GM12892 (cell line): Measurements from ENCODE around the gene ATP13A3.
A peak's percentile ranks its signal among the peaks of the same experiment; 100 is the strongest.

ENCODE experiments used
- DNase-seq: peaks from one replicate; pipeline ENCODE4 v3.0.0; 2011; ENCODE audit not compliant: insufficient read length
- FAIRE-seq: peaks from 2 replicates; lab custom pipeline; 2011; peaks lifted over from hg19 to GRCh38; lab: Jason Lieb, UNC
- POLR2A ChIP-seq: IDR thresholded peaks from 2 replicates; pipeline ENCODE4 v1.6.1; 2011; ENCODE audit warnings: low read depth, low read length, control low read depth
- POLR2AphosphoS5 ChIP-seq: IDR thresholded peaks from 2 replicates; pipeline ENCODE4 v1.6.1; 2011; ENCODE audit warnings: low read depth, low read length, control low read depth
- TAF1 ChIP-seq: IDR thresholded peaks from 2 replicates; pipeline ENCODE4 v1.6.1; 2011; ENCODE audit warnings: low read depth, mild to moderate bottlenecking, control low read depth, low read length, borderline replicate concordance

The ATP13A3 gene

DNA sequence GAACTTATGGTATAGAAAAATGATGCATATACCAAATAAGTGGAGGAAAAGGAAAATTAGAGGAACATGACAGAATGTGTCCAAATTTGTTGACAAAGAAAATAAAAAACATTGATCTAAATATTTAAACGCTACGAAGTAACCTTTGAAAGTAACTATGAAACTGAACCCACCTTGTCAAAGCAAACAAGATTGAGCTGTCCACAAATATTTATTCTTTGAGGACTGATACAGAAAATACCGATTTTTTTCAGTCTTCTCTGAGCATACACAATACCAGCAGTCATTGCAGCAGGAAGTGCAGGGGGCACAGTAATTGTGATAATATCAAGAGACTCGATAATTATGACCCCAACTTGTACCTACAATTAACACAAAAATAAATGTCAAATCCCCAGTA lies 40.0 kb downstream of the ATP13A3 start:
- FAIRE-seq: peak; percentile 67
- DNase-seq: no peak
- TF ChIP-seq POLR2A (no peak), TAF1 (no peak), POLR2AphosphoS5 (no peak)

DNA sequence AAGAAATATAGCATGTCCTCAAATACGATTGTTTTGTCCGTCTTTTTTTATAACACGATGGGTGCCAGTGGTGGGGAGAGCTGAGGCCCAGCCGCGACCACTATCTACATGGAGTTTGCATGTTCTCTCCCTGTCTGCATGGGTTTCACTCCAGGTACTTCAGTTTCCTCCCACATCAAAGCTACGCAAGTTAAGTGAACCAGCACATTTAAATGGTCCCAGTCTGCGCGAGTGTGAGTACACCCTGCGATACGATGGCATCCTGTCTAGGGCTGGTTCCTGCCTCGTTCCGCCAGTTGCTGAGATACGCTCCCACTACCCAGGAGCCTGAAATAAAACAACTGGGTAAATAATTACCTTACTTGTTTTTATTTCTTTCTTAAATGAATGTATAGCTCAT lies 40.6 kb downstream of the ATP13A3 start:
- DNase-seq: no peak
- FAIRE-seq: no peak
- TF ChIP-seq POLR2A (no peak), POLR2AphosphoS5 (no peak), TAF1 (no peak)

DNA sequence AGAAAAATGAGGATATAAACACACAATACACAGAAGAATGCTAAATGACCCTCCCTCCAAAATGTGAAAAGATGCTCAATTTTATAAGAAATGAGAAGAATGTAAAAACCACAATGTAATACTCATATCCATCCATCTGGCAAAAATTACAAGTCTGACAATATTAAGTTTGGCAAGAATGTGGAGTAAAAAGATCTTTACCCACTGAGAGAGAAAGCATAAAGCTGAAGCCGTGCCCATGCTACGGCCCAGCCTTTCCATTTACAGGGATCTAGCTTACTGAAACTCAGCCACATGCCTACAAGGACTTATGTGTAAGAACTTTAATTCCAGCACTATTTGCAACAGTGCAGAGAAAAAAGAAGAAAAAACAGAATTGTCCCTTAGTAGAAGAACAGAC lies 42.9 kb downstream of the ATP13A3 start:
- FAIRE-seq: no peak
- TF ChIP-seq POLR2AphosphoS5: no peak
- TF ChIP-seq TAF1: no peak
- TF ChIP-seq POLR2A: no peak
- DNase-seq: no peak

DNA sequence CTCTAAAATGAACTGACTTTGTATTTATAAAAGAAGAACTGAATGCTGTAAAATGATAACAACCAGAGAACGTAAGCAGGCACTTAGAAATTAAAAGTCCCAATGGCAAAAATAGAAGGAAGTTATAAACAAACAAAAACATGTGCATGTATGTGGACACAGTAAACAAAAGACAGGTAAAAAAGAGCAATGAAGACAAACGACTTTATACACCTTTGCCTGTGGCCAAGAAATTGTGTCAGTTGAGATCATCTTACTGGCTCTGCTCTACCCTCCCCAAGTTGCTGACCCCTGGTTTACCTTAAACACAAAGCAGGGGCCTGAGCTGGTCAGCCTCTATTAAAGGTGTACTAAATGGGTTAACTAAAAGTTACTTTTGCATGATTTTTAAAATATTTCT lies 46.0 kb downstream of the ATP13A3 start:
- no peak for DNase-seq
- FAIRE-seq: no peak
- no peak for TF ChIP-seq POLR2A
- no peak for TF ChIP-seq TAF1
- no peak for TF ChIP-seq POLR2AphosphoS5

DNA sequence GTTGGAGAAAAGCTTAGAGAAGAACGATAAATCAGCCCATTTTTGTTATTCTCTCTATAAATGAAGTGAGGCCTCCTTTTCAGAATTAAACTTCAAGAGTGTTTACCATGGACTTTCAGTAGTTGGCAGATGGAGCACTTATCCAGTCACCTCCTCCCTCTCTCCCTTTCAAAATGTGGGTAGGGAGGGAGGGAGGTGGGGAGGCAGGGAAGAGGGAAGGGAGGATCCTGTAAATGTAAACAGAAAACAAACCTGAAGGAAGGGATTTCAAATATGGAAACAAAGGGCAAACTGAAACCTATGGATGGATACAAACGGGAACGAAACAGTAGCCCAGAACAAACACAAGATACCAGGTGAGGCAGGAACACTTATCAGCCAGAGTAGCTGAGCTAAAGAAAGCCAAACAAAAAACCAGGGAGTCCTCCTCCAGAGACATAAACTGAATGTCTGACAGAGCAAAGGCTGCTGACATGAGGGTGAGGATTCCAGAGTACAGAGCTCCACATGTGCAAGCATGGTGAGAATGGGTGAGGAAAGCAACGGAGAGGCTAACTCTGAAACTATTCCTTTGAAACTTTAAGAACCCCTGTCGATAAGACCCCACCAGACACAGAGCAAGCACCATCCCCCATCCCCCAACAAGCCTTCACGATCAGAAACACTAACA lies 46.8 kb downstream of the ATP13A3 start:
- TF ChIP-seq TAF1 (no peak), POLR2AphosphoS5 (no peak), POLR2A (no peak)
- FAIRE-seq: no peak
- no peak for DNase-seq

DNA sequence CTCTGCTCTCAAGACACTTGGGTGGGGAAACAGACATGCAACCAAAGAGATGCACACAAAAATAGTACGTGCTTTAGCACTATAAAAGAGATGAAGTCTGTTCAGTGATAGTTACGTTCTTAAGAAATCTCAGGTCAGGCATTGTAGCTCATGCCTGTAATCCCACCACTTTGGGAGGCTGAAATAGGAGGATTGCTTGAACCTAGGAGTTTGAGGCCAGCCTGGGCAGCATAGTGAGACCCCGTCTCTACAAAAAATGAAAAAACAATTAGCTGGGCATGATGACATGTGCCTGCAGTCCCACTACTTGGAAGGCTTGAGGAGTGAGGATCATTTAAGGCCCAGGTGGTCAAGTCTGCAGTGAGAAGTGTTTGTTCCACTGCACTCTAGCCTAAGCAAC lies 52.3 kb downstream of the ATP13A3 start:
- no peak for FAIRE-seq
- no peak for TF ChIP-seq POLR2A
- no peak for TF ChIP-seq TAF1
- no peak for TF ChIP-seq POLR2AphosphoS5
- DNase-seq: no peak

DNA sequence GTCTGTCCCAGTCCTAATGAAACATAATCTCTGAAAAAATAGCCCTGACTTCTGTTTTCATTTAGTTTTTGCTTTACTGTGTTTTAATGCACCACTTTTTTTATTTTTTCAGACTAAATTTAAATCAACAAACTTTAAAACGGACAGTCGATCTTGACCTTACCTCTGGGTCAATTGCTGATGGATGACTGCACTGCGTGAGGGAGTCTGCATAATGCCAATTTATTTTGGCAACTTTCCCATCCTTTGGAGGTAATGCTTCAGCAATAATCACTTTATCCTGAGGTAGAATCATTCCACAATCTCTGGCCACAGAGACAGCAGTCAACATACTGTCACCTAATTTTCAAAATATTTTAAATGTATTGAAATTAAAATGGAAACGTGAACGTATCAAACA lies 55.2 kb downstream of the ATP13A3 start:
- DNase-seq (no peak), FAIRE-seq (no peak)
- TF ChIP-seq POLR2A: no peak

DNA sequence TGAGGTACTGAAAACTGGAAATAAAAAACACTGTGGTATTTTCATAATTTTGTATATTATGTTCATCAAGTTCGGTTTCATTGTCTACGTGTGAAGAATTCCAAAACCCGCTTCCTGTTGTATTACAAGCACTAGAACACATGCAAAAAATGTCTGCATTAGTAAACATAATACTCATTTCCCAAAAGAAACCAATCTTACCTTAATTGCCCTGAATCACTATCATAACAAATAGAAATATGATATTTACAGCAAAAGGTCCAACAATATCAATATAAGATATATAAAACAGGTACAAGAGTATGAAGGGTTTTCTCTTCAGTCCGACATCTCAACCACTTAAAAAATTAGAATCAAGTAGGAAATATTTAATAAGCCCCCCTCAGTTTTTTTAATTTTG lies 61.4 kb downstream of the ATP13A3 start:
- FAIRE-seq: no peak
- DNase-seq: no peak
- no peak for TF ChIP-seq TAF1
- no peak for TF ChIP-seq POLR2AphosphoS5
- TF ChIP-seq POLR2A: no peak

DNA sequence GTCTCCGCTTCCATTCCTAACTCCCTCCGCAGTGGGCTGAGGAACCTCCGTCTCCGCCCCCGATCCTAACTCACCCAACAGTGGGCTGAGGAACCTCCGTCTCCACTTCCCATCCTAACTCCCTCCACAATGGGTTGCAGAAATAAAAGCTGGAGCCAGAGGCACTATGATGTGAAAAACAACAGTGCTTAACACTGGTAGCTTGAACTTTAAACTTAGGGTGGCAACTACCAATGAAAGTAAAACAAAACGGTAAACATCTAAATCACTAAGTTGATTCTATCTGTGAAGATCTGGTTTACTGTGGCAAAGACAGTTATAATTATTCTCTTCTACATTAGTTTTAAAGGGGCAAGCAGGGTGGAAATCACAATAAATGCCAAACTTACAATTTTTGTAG lies 61.8 kb downstream of the ATP13A3 start:
- DNase-seq: no peak
- TF ChIP-seq TAF1: no peak
- no peak for TF ChIP-seq POLR2AphosphoS5
- TF ChIP-seq POLR2A: no peak
- FAIRE-seq: no peak

DNA sequence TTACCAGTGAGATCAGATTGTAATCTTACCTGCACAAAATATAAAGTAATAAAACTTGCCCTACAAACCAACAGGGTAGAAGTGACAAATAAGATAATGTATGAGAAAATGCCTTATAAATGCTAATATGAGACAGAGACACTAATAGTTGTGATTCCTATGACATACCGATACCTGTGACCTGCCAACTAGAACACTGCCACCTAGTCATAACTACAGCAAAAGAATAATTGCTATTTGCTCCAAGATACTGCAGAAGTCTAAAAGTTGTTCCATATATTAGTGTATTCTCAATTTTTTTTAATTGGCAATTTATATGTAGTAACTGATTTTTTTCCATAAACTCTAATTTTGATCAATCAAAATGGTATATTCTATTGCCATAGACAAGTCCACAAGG lies 62.4 kb downstream of the ATP13A3 start:
- TF ChIP-seq POLR2AphosphoS5 (no peak), TAF1 (no peak), POLR2A (no peak)
- DNase-seq (no peak), FAIRE-seq (no peak)

DNA sequence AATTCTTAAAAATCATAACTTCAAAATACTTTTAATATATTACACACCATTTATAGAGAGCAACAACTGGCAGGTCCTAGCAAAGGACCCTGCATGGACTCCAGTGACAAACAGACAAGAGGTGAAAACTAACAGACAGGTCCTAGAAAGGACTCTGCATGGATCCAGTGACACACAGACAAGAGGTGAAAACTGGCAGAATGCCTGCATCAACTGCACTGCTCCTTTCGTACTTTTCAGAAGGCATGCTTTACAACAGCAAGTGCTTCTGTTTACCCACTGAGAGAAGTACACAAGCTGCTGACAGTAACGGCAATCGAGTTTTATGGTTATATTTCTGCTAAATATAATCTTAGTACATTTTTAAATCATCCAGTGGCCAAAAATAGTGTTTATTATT lies 63.5 kb downstream of the ATP13A3 start:
- TF ChIP-seq POLR2AphosphoS5: no peak
- no peak for TF ChIP-seq POLR2A
- no peak for TF ChIP-seq TAF1
- DNase-seq (no peak), FAIRE-seq (no peak)

DNA sequence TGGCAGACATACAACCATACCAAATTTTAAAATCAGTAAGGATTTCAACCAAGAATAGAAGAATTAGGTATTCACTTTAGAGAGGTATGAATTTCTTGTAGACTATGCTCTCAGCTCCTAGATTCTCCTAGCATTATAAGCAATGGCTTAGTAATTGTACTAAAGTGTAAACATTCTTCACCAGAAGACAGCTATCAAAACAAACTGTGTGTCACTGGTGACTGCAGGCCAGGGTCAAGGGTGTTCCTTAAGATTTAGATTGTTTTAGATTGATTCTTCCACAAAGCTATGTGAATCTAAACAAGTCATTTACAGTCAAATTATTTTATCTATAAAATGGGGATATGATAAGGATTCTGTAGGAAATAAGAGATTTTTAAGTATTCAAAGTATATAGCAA lies 64.6 kb downstream of the ATP13A3 start:
- TF ChIP-seq TAF1: no peak
- TF ChIP-seq POLR2A: no peak
- TF ChIP-seq POLR2AphosphoS5: no peak
- FAIRE-seq: no peak
- DNase-seq: no peak

DNA sequence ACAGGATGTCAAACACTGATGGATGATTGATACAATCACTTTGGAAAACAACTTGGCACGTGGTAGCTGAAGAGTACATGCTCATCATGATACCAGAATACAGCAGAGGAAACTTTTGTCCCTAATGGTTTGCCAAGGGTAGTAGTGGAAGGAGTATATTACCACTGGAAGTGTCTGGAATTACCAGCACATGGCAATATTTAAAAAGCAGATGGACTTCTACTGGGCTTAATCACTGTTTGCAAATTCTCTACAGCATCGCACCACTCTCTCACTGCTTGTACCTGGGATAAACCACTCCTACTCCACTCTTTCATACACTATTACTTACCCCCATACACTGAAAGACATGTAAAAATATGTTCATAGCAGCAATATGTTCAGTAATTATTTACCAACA lies 68.1 kb downstream of the ATP13A3 start:
- TF ChIP-seq POLR2AphosphoS5 (no peak), POLR2A (no peak), TAF1 (no peak)
- DNase-seq (no peak), FAIRE-seq (no peak)
